ENCODE data around the gene CDH12. TPM values are rescaled to one million over a fixed set of nuclear protein-coding genes. Genes with fewer than 3 reads are reported as not detected.
"Not testable (repeated sequence)": the region's sequence is repeated elsewhere in the genome, so short reads cannot be mapped to it uniquely, and the experiment has no call there.

Gene CDH12
- 0.47 and 2.2 TPM in 2 replicates for total RNA-seq (2014; rRNA removed; shearing (Covaris generic))

DNA sequence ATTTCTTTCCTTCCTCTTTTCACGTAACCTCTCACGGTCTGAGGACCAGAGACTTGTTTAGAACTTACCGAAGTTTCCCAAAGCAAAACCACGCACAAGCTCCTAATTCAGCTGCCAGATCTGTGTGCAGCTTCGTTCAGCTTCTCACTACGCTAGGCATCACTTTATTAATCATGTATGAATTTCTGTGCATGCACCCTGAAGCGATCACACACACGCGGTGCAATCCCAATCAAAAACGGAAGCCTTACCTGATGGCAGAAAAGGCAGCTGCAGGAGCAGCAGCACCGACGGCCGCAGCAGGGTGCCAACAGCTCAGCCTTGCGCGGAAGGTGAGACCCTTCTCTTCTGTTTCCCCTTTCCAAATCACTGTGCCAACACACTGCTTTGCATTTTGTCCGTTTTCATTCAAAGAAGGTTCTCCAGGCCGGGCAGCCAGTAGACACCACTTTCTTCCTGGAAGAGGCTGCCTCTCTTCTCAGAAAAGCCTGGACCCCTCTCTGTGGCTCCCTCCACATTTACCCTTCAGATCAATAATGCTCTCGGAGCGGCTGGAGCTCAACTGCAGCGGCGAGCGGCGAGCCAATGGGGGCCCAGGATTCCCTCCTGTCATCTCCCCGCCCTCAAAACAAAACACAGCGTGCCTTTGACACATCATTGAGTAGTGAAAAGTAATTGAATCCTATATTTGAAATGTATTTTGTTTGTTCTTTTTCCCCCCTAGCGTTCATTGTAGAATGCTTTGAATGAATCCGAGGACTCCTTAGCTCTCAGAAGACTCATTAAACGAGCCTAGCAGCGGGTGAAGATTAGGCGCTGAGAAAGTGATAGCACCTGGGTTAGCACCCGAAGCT, at the start of gene CDH12:
TSS of gene CDH12 (minus strand) at position 538 of the 854 bp plus-strand sequence.
- no peak for DNase-seq (ENCODE audit: low spot score)

GRCh38 chr5:22901885-22902284, 48.7 kb upstream of the CDH12 start:
- no peak for DNase-seq (ENCODE audit: low spot score)

DNA sequence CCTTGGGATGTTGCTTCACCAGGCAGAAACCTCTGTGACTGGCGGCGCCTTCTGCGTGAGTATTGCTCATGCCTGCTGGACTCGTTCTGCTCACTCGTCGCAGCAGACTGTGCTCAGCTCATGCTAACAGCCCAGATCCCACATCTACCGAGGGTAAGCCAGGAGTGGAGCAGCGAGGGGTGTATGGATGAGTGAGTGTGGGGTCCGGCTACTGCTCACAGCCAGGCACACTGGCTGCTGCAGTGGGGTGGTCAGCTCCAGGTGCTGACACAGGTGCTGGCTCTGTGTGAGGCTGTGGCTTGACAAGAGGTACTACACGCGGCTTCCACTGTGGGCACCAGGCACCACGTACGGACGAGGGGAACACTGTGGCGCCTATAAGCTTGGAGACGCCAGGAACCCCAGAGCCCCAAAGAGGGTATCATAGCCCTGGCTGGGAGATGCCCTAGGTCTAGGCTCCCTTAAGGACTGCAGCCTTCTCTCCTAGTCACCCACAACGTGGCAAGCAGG, 47.7 kb upstream of the CDH12 start:
- no peak for DNase-seq (ENCODE audit: low spot score)

DNA sequence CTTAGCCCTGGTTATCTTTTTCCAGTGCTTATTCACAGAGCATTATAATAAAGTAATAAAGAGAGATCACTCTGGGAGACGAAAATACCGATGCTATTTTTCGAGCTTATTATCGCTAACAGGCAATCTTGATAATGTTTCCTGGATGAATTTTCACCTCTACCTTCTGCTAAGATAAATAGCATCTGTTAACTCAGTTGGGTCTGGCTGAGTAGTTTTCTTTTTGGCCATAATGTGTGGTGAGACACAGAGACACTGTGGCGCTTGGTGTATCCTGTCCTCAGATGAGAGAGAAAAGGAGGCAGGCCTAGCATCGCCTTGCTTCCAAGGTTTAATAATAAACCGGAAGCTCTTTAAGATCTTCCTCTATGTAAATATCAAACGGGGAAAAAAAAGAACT, 46.2 kb upstream of the CDH12 start:
- no peak for DNase-seq (ENCODE audit: low spot score)

DNA sequence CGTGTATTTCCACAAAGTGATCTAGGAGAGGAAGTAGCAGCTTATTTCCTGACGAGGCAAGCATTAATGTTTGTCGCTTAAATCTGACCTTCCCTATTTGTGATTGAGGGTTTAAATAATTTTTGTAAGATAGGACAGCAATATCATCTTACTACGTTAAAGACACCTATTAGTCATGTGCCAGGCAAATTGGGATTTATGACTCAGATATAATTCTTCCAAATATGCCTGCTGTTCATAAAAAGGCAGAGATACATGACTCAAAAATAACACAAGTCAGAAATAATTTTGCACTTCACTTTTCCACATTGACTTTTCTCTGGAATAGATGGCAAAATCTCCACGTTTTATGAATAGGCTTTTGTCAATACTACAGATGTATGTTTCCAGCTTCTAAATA, 43.0 kb upstream of the CDH12 start:
- no peak for DNase-seq (ENCODE audit: low spot score)

DNA sequence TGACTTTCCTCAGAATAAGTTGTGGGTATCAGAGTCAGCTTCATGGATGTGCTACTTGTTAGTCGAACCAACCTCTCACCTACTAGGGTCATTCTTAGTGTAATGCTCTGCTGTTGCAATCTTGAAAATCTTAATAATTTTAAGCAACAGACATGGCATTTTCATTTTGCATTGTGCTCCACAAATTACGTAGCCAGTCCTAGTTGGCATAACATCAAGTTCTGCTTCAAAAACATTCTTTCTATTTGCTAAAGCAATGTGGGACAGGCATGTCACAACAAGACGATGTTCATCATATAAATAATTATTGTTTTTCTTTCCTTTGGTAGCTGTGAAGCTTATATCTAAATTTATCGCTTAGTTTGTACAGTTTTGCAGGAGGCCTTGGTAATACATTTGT, 39.3 kb upstream of the CDH12 start:
- DNase-seq (ENCODE audit: low spot score): no peak

DNA sequence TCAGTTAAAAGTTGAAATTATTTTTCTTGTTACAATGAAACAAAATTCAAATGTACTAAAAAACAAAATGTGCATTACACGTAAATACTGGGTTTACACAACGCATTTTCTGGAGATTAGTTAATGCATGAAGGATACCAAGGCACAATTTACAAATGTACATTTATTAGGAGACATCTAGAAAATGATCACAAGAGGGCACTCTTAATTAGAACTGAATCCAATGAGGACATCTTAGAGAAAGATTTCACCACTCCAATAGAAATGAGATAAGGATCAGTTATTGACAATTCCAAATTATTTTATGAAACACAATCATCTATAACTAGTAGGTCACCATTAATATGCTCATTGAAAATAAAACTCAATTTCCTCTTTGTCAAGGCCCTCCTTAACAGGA, 36.6 kb upstream of the CDH12 start:
- DNase-seq (ENCODE audit: low spot score): no peak

DNA sequence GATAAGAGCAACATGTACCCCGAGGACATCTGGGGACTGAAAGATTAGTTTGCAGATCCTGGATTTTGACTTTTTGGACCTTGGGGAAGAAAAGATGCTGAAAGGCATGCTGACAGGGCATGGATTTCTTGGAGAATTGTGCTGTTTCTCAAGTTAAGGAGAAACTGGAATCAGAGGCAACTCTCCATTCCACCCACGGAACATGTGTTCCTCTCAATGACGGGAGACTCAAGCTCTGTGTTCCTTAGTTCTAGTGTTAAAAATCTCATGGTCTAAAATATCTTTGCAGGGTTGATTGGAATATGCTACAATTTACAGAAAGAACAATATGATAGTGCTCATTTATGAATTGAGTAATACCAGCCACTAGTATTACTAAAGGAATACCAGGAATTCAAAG, 34.4 kb upstream of the CDH12 start:
- DNase-seq (ENCODE audit: low spot score): no peak

- not testable (repeated sequence) for DNase-seq (ENCODE audit: low spot score)
These were observed 5.8 kb upstream of the CDH12 start for GRCh38 chr5:22858911-22859310.

- no peak for DNase-seq (ENCODE audit: low spot score)
These were observed 2.7 kb upstream of the CDH12 start for GRCh38 chr5:22855824-22856223.

DNA sequence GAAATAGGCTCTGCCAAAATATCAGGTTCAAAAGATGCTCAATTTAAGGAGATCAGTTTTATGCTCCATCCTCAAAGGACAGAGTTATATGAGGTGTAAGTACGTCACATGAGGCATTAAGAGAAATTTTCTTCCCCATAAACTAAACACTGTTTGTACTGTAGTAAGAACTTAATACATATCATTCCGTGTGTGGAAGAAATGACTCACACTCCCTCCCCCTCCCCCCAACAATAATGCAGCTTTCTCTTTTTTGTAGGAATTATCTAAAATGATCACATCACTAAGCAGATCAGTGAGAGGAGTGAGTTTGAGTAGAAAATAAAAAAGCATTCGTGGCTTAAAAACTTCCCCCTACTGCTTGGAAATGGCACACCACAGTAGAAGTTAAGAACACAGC, 2.2 kb downstream of the CDH12 start:
- DNase-seq (ENCODE audit: low spot score): no peak

DNA sequence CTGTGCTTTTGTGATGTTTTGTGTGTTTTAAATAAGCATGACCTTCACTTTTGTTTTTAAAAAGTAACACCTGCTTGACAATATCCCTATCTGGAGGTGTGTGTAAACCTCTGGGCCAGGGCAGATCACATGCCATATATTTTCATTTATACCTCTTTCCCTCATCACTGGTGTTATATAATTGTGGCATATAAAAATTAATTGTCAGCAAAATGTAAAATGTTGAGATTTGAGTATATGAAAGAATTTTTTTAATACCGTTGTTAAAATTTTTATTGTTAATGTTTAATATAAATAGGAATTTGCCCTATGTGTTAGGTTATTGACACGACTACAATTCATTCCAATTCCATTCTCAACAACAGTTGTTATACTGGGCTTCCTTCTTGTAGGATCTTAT, 6.5 kb downstream of the CDH12 start:
- no peak for DNase-seq (ENCODE audit: low spot score)

GRCh38 chr5:22844636-22845035, 8.5 kb downstream of the CDH12 start:
- DNase-seq (ENCODE audit: low spot score): no peak

DNA sequence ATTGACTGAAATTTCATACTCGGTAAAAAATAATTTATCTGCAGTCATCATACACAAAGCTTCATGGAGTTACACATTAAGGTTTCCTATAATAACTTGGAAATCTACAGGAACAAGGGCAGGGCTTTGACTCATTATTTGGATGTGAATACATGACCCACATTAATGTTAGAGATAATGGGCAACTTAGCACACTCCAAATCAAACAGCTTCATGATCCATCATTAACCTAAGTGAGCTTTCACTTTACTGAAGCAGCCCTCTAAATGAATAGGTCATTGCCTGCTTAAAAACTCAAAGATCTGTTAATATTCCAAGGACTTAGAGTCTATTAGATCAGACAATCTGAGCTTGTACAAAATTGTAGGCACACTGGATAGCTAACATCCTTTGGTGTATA, 9.0 kb downstream of the CDH12 start:
- DNase-seq (ENCODE audit: low spot score): no peak

DNA sequence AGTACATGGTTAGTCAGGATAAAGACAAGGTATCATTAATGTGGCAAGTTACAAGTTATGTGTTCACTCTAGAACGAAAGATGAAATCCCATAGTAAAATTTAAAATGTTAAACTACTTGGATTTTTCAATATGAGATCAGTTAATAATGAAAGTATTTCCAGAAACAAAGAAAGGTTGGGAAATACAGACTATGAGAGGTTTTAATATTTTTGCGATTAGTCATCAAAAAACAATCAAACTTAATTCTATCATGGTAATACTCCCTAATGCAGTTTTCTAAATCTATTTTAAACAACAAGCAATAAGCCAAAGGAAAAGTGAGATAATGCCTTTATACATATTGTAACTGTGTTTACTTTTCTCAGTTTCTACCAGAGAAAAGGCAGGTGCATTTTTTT, 10.6 kb downstream of the CDH12 start:
- DNase-seq (ENCODE audit: low spot score): no peak

DNA sequence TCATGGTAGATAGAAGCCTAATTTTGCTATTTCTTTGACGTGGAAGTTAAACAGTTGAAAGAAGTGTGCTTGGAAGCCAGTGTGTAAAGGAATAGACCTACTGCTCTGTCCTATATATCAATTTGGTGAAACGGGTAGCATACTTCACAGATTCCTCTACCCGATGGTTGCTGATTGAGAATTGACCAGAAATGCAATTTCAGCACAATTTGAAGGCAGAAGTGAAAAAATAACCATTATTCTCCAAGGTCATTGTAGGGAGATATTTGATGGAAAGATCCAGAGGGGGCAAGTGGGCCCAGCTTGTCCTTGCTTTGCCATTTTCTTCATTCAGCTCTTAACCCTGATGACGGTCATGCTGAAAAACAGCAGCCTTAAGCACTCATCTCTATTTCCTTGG, 15.3 kb downstream of the CDH12 start:
- DNase-seq (ENCODE audit: low spot score): no peak

GRCh38 chr5:22835686-22836085, 17.5 kb downstream of the CDH12 start:
- DNase-seq (ENCODE audit: low spot score): no peak

GRCh38 chr5:22793463-22793862, 59.7 kb downstream of the CDH12 start:
- no peak for DNase-seq (ENCODE audit: low spot score)

DNA sequence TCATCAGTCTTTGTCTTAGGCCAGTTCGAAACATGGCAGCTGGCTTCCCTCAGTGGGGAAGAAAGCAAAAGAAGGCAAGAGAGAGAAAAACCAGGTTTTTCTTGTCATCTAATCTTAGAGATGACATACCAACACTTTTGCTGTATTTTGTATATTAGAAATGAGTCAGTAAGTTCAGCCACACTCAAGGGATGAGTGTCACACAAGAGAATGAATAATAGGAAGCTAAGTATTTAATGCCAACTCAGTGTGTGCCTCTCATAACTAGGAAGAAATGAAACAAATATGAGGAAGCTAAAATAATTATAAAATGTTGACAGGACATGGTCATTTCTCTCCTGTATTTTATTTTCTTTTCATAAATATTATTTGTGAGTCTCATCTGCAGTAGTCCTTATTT, 65.3 kb downstream of the CDH12 start:
- no peak for DNase-seq (ENCODE audit: low spot score)

GRCh38 chr5:22787398-22787797, 65.7 kb downstream of the CDH12 start:
- no peak for DNase-seq (ENCODE audit: low spot score)

GRCh38 chr5:22780756-22781155, 72.4 kb downstream of the CDH12 start:
- DNase-seq (ENCODE audit: low spot score): no peak

DNA sequence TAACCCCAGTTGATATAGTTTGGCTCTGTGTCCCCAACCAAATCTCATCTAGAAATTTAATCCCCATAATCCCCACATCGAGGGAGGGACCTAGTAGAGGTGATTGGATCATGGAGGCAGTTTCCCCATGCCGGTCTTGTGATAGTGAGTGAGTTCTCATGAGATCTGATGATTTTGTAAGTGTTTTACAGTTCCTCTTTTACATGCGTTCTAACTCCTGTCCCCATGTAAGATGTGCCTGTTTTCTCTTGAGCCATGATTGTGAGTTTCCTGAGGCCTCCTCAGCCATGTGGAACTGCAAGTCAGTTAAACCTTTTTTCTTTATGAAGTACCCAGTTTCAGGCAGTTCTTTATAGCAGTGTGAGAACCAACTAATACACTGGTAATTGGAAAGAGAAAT, 73.6 kb downstream of the CDH12 start:
- no peak for DNase-seq (ENCODE audit: low spot score)

DNA sequence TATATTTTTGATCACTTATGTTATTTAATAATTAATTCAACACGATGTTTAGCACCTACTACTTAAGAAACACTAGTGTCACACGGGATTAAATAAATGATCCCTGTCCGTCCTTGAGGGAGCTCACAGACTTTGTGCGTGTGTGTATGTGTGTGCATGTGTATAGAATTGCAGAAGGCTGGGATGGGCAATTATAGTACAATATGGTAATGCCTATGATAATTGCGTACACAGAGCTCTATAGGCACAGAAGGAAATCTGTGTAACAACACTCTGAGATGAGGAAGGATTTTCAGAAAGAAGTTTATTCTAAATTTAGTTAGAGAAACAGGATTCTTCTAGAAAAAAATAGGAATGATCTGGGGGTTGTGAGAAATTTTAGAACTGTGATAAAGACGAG, 76.9 kb downstream of the CDH12 start:
- DNase-seq (ENCODE audit: low spot score): no peak

DNA sequence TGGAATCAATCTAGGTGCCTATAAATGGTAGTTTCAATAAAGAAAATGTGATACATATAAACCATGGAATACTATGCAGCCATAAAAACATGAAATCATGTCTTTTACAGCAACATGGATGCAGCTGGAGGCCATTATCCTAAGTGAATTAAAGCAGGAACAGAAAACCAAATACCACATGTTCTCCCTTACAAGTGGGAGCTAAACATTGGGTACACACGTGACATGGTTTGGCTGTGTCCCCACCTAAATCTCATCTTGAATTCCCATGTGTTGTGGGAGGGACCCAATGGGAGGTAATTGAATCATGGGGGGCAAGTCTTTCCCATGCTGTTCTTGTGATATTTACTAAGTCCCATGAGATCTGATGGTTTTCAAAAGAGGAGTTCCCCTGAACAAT, 78.9 kb downstream of the CDH12 start:
- not testable (repeated sequence) for DNase-seq (ENCODE audit: low spot score)
